Measurements from ENCODE around the gene MTF1. TPM values are rescaled to one million over a fixed set of nuclear protein-coding genes. Genes with fewer than 3 reads are reported as not detected.
"Not testable (repeated sequence)": the region's sequence is repeated elsewhere in the genome, so short reads cannot be mapped to it uniquely, and the experiment has no call there.

Gene MTF1
- total RNA-seq (10 to 100 TPM; 10.0 to 17.1 (median 11.0) TPM), polyA plus RNA-seq (1 to 10 TPM; 1.5 to 2.1 TPM)
- long read RNA-seq, donor 1, full-length matches to known transcripts, result 2 of 3 reads
- long read RNA-seq, donor 1, partial matches to known transcripts, result 0 of 3 reads
- long read RNA-seq, donor 1, other reads (novel, unspliced or antisense), result 1 of 3 reads
- long read RNA-seq, donor 2, full-length matches to known transcripts, result 1 of 3 reads
- long read RNA-seq, donor 2, partial matches to known transcripts, result 0 of 3 reads
- long read RNA-seq, donor 2, other reads (novel, unspliced or antisense), result 2 of 3 reads
- long read RNA-seq, donor 3, partial matches to known transcripts, result 1 of 8 reads
- long read RNA-seq, donor 3, other reads (novel, unspliced or antisense), result 7 of 8 reads

DNA sequence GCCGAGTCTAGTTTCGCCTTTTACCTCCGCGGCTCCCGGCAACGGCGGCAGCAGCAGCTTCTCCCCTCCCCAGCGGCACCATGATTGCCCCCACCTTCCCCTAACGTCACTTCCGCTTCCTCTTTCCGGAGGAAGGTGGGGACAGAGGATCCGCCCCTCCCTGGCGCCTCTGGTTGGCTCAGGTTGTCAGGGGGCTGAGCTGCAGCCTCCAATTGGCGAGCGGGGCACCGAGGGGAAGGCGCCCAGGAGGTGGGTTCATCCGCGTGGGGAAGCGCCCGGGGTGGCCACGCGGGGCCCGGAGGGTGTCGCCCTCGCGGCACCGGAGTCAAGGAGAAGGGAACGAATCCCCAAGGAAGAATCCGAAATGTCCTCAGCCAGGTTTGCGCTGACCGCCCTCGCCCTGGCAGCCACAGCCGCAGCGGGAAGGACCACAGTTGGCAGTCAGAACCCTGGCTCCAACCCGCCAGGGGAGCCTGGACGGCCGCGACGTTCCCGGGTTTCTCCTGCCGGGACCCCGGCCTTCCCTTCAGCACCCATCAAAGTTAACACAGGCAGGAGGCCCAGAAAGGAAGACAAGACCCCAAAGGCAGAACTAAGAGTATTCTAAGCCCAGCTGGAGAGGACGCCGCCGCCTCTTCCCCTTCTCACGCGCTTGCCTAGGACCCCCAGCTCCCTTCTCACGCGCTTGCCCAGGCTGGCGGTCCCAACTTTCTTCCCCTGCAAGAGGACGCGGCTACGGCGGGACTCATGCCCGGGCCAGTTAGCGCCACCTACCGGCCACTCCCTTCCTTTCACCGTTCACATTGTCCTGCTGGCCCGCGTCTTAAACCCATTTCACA lies at the start of gene MTF1:
Gene MTF1 (minus strand): TSS at position 86 of the 839 bp plus-strand sequence. CDS start 1,934 bp downstream, outside the sequence.
- H3K4me1 ChIP-seq, result peaks cover 0 to 51% (median 42%) of the 10 kb centered on the region in 9 donors
- ATAC-seq (peak; percentile 99 to 100 (median 99)), DNase-seq (peak; percentile 97 to 98)
- H3K27ac ChIP-seq, result peak within 1 kb of the TSS; percentile 75 to 98 (median 94)
- 0% methylated on average over 58 to 61 of the region's 61 CpGs for WGBS, 2 donors
- H3K36me3 ChIP-seq, result peaks cover 0 to 69% (median 20%) of the 10 kb centered on the region in 9 donors
- intact Hi-C loops (cut with DNase I), result loop anchor here in 7 of 10 donors (2.0 to 10.0 kb wide), 5 partner anchors 47 to 167 kb away; partner anchors contain the start of genes CDCA8 (in 3 of the 7), YRDC (in 2 of the 7) and C1orf122 (in 1 of the 7)
- no peaks in the 10 kb centered on the region for H3K9me3 ChIP-seq
- H3K27me3 ChIP-seq, result no peaks in the 10 kb centered on the region
- TF ChIP-seq, protein P1, sequence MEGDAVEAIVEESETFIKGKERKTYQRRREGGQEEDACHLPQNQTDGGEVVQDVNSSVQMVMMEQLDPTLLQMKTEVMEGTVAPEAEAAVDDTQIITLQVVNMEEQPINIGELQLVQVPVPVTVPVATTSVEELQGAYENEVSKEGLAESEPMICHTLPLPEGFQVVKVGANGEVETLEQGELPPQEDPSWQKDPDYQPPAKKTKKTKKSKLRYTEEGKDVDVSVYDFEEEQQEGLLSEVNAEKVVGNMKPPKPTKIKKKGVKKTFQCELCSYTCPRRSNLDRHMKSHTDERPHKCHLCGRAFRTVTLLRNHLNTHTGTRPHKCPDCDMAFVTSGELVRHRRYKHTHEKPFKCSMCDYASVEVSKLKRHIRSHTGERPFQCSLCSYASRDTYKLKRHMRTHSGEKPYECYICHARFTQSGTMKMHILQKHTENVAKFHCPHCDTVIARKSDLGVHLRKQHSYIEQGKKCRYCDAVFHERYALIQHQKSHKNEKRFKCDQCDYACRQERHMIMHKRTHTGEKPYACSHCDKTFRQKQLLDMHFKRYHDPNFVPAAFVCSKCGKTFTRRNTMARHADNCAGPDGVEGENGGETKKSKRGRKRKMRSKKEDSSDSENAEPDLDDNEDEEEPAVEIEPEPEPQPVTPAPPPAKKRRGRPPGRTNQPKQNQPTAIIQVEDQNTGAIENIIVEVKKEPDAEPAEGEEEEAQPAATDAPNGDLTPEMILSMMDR (IDR thresholded peaks at IDR 0.05), result peak; percentile 89 to 96 (median 93)
- peak within 1 kb of the TSS; percentile 72 to 97 (median 86) for H3K4me3 ChIP-seq

GRCh38 chr1:37908531-37908930 lies 49.1 kb upstream of the MTF1 start:
- ATAC-seq; H3K4me1 ChIP-seq; DNase-seq; intact Hi-C loops (cut with DNase I); H3K27ac ChIP-seq; H3K27me3 ChIP-seq; H3K4me3 ChIP-seq: not testable (repeated sequence)
- peaks cover 0 to 38% (median 0%) of the 10 kb centered on the region in 9 donors for H3K36me3 ChIP-seq
- peaks cover 0 to 35% (median 0%) of the 10 kb centered on the region in 11 donors for H3K9me3 ChIP-seq
- 97 to 98% methylated on average over 10 of the region's 10 CpGs for WGBS, 2 donors

DNA sequence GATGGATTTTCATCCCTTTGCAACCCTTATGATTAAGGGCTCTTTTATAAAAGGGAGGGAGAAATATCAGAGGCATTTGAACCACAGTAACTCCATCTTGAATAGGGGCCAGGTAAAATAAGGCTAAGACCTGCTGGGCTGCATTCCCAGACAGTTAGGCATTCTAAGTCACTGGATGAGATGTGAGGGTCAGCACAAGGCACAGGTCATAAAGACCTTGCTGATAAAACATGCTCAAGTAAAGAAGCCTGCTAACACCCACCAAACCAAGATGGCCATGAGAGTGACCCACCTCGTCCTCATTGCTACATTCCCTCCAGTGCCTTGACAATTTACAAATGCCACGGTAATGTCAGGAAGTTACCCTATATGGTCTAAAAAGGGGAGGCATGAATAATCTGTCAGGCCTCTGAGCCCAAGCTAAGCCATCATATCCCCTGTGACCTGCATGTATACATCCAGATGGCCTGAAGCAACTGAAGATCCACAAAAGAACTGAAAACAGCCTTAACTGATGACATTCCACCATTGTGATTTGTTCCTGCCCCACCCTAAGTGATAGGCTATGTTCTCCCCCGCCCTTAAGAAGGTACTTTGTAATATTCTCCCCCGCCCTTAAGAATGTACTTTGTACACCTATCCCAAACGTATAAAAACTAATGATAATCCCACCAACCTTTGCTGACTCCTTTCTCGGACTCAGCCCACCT lies 48.2 kb upstream of the MTF1 start:
- H3K4me3 ChIP-seq; H3K27me3 ChIP-seq; H3K27ac ChIP-seq; DNase-seq; H3K4me1 ChIP-seq; intact Hi-C loops (cut with DNase I); ATAC-seq: not testable (repeated sequence)
- 93 to 94% methylated on average over 6 of the region's 6 CpGs for WGBS, 2 donors
- H3K36me3 ChIP-seq, result peaks cover 0 to 36% (median 0%) of the 10 kb centered on the region in 9 donors
- peaks cover 0 to 34% (median 0%) of the 10 kb centered on the region in 11 donors for H3K9me3 ChIP-seq

- H3K27me3 ChIP-seq; H3K4me1 ChIP-seq; DNase-seq; ATAC-seq; intact Hi-C loops (cut with DNase I); H3K27ac ChIP-seq; H3K4me3 ChIP-seq: not testable (repeated sequence)
- 93 to 96% methylated on average over 3 of the region's 3 CpGs for WGBS, 2 donors
- Histone ChIP-seq H3K36me3 (peaks cover 0 to 36% (median 0%) of the 10 kb centered on the region in 9 donors), H3K9me3 (peaks cover 0 to 24% (median 0%) of the 10 kb centered on the region in 11 donors)
Observed at GRCh38 chr1:37906591-37906990, 47.2 kb upstream of the MTF1 start.

GRCh38 chr1:37905727-37906126 lies 46.3 kb upstream of the MTF1 start:
- intact Hi-C loops (cut with DNase I), result no loop called here
- ATAC-seq, result no peak
- peaks cover 0 to 21% (median 0%) of the 10 kb centered on the region in 11 donors for H3K9me3 ChIP-seq
- DNase-seq, result no peak
- 97 to 100% methylated on average over 1 of the region's 1 CpG for WGBS, 2 donors
- TF ChIP-seq, protein P1 (IDR thresholded peaks at IDR 0.05), result no peak
- H3K27me3 ChIP-seq, result no peaks in the 10 kb centered on the region
- H3K4me1 ChIP-seq, result peaks cover 0 to 13% (median 0%) of the 10 kb centered on the region in 9 donors
- no peak overlapping the region for H3K27ac ChIP-seq
- no peak overlapping the region for H3K4me3 ChIP-seq
- peaks cover 0 to 42% (median 0%) of the 10 kb centered on the region in 9 donors for H3K36me3 ChIP-seq

GRCh38 chr1:37903921-37904320 lies 44.5 kb upstream of the MTF1 start:
- DNase-seq; intact Hi-C loops (cut with DNase I); H3K4me3 ChIP-seq; H3K27ac ChIP-seq; H3K27me3 ChIP-seq; ATAC-seq: not testable (repeated sequence)
- Histone ChIP-seq H3K4me1 (peaks cover 0 to 16% (median 0%) of the 10 kb centered on the region in 9 donors), H3K9me3 (peaks cover 0 to 21% (median 0%) of the 10 kb centered on the region in 11 donors), H3K36me3 (peaks cover 0 to 46% (median 0%) of the 10 kb centered on the region in 9 donors)
- 95 to 96% methylated on average over 6 of the region's 6 CpGs for WGBS, 2 donors

Data from heart right ventricle (tissue), 16 donors.